Hepatocyte (in vitro differentiated cells): ENCODE measurements around the gene TRIM9. TPM values are rescaled to one million over a fixed set of nuclear protein-coding genes. Genes with fewer than 3 reads are reported as not detected.

ENCODE experiments used
- DNase-seq: peaks from one replicate; pipeline ENCODE4 v3.0.0-alpha.2; 2016; ENCODE audit warnings: low spot score
- H2AFZ ChIP-seq: fragments of 200-600 bp; sonication (generic); 2 replicates; pipeline ENCODE4 v1.6.0; 2016; ENCODE audit warnings: antibody characterized with exemption, mild to moderate bottlenecking
- H3K27ac ChIP-seq: fragments of 200-600 bp; sonication (generic); 2 replicates; pipeline ENCODE4 v1.5.1; 2016; ENCODE audit warnings: mild to moderate bottlenecking
- H3K27me3 ChIP-seq: fragments of 200-600 bp; sonication (generic); 2 replicates; pipeline ENCODE4 v1.6.1; 2016
- H3K36me3 ChIP-seq: fragments of 200-600 bp; sonication (generic); replicated peaks from 2 replicates; pipeline ENCODE4 v1.5.1; 2016; ENCODE audit warnings: low read depth; ENCODE audit not compliant: insufficient read depth
- H3K4me1 ChIP-seq: fragments of 200-600 bp; sonication (generic); 2 replicates; pipeline ENCODE4 v1.5.1; 2016; ENCODE audit warnings: mild to moderate bottlenecking, moderate library complexity; ENCODE audit not compliant: insufficient read depth
- H3K4me2 ChIP-seq: fragments of 200-600 bp; sonication (generic); 2 replicates; pipeline ENCODE4 v1.6.0; 2016
- H3K4me3 ChIP-seq: fragments of 200-600 bp; sonication (generic); 2 replicates; pipeline ENCODE4 v1.5.1; 2016; ENCODE audit warnings: mild to moderate bottlenecking
- H3K79me2 ChIP-seq: fragments of 200-600 bp; sonication (generic); 2 replicates; pipeline ENCODE4 v1.6.0; 2017; ENCODE audit warnings: mild to moderate bottlenecking
- H3K9me2 ChIP-seq: fragments of 200-600 bp; sonication (generic); replicated peaks from 2 replicates; pipeline ENCODE4 v1.6.0; 2017; ENCODE audit warnings: mild to moderate bottlenecking; ENCODE audit not compliant: insufficient read depth
- H3K9me3 ChIP-seq: fragments of 200-600 bp; sonication (generic); 2 replicates; pipeline ENCODE4 v1.5.1; 2016; ENCODE audit warnings: low read depth, mild to moderate bottlenecking
- H4K20me1 ChIP-seq: fragments of 200-600 bp; sonication (generic); 2 replicates; pipeline ENCODE4 v1.6.0; 2016; ENCODE audit warnings: mild to moderate bottlenecking; ENCODE audit not compliant: insufficient read depth, poor library complexity, severe bottlenecking
- CTCF ChIP-seq: fragments of 200-600 bp; sonication (generic); IDR thresholded peaks from 2 replicates; pipeline ENCODE4 v1.5.1; 2016; ENCODE audit warnings: antibody characterized with exemption, mild to moderate bottlenecking; ENCODE audit not compliant: poor library complexity
- EZH2 ChIP-seq: fragments of 200-600 bp; sonication (generic); IDR thresholded peaks from 2 replicates; pipeline ENCODE4 v1.6.1; 2016; ENCODE audit warnings: antibody characterized with exemption, mild to moderate bottlenecking, borderline replicate concordance
- EZH2phosphoT487 ChIP-seq: fragments of 200-600 bp; sonication (generic); IDR thresholded peaks from one replicate; pipeline ENCODE4 v1.6.1; 2018; ENCODE audit warnings: antibody characterized with exemption, mild to moderate bottlenecking, low read depth, moderate library complexity; ENCODE audit not compliant: unreplicated experiment, severe bottlenecking
- WGBS: methylation state at CpG from one replicate; pipeline ENCODE4 v1.1.6; 2016; ENCODE audit warnings: low lambda C conversion rate; ENCODE audit errors: missing lambda C conversion rate; 5-methylcytosine and 5-hydroxymethylcytosine counted together
- polyA plus RNA-seq: library from polyadenylated mRNA; unstranded; fragments of >200 nt; fragmentation: Nextera tagmentation; extraction: Ambion mirVana; gene quantifications from 2 replicates; pipeline ENCODE4 v1.2.1, GENCODE V29; 2016
- total RNA-seq: library from RNA; depleted of rRNA; stranded (reverse); fragments of >200 nt; gene quantifications from 2 replicates; pipeline ENCODE4 v1.2.3, GENCODE V29; 2014

The TRIM9 gene
- total and polyA plus RNA-seq, 2 experiments from 2014 or later = 0.10 to 0.94 TPM

DNA sequence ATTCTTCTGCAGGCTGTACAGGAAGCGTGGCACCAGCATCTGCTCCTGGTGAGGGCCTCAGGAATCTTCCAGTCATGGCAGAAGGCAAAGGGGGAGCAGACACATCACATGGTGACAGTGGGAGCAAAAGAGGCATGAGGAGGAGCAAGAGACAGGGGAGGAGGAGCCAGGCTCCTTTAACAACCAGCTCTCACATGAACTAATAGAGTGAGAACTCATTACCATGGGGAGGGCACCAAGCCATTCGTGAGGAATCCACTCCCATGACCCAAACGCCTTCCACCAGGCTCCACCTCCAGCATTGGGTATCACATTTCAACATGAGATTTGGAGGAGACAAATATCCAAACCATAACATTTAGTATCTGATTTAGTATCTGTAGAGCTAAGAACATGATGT is 14.7 kb upstream of the TRIM9 start:
- no peaks in the 10 kb centered on the region for H3K79me2 ChIP-seq
- no peaks in the 10 kb centered on the region for H3K27me3 ChIP-seq
- H2AFZ ChIP-seq = no peak overlapping the region
- H3K9me3 ChIP-seq = no peaks in the 10 kb centered on the region
- no peaks in the 10 kb centered on the region for H3K4me1 ChIP-seq
- no peak overlapping the region for H3K4me3 ChIP-seq
- H3K36me3 ChIP-seq = no peaks in the 10 kb centered on the region
- no peak overlapping the region for H3K4me2 ChIP-seq
- no peak overlapping the region for H3K27ac ChIP-seq
- no peaks in the 10 kb centered on the region for H4K20me1 ChIP-seq
- WGBS = 58% methylated on average over 3 of the region's 3 CpGs
- H3K9me2 ChIP-seq = no peaks in the 10 kb centered on the region
- no peak for DNase-seq
- TF ChIP-seq EZH2phosphoT487 (no peak), CTCF (no peak)

DNA sequence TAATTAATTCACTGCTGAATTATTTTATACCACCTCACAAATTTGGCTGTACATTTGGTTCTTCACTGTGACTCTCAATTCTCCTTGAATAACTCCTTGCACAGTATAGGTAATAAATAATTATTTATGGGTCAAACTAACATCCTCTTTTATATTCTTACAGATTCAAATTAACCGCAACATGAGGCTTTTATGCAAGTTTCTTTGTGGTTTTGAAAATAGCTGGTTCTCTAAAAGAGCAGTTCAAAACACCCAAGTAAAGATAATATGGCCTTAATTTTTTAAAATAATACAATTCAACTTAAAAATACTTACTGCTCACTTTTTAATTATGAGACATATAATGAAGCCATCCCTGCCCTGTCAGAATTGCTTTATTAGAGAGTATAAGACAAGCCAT is 12.9 kb upstream of the TRIM9 start:
- TF ChIP-seq EZH2 = no peak
- no peak for TF ChIP-seq CTCF
- no peak for TF ChIP-seq EZH2phosphoT487
- WGBS = 97% methylated on average over 1 of the region's 1 CpG
- no peaks in the 10 kb centered on the region for H3K4me1 ChIP-seq
- no peaks in the 10 kb centered on the region for H3K9me2 ChIP-seq
- H3K36me3 ChIP-seq = no peaks in the 10 kb centered on the region
- no peaks in the 10 kb centered on the region for H3K79me2 ChIP-seq
- H3K27ac ChIP-seq = no peak overlapping the region
- no peak overlapping the region for H3K4me2 ChIP-seq
- DNase-seq = no peak
- H3K9me3 ChIP-seq = no peaks in the 10 kb centered on the region
- H3K27me3 ChIP-seq = no peaks in the 10 kb centered on the region
- no peak overlapping the region for H3K4me3 ChIP-seq
- no peaks in the 10 kb centered on the region for H4K20me1 ChIP-seq
- H2AFZ ChIP-seq = no peak overlapping the region

DNA sequence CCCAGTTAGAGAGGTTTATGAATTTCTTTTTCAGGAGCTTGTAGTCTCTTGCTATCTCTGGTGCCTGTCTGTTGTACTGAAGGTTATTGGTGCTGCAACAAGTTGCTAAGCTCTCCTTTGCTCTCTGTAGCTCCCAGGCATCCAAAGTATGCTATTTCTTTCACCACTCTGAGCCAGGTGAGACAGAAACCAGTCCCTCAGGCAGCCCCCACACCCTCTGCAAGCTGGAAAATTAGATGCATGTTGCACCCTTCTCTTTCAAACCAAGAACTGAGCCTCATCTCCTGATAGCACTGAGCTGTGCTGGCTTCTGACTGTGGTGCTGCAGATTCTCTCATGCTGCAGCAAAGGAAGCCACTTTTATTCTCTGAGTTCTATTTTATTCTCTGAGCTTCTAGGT is 9.6 kb upstream of the TRIM9 start:
- Histone ChIP-seq H2AFZ (no peak overlapping the region), H3K4me2 (no peak overlapping the region), H3K4me3 (no peak overlapping the region), H3K27ac (no peak overlapping the region), H4K20me1 (no peaks in the 10 kb centered on the region), H3K79me2 (no peaks in the 10 kb centered on the region), H3K27me3 (peaks cover 11% of the 10 kb centered on the region), H3K4me1 (no peaks in the 10 kb centered on the region), H3K36me3 (no peaks in the 10 kb centered on the region), H3K9me3 (no peaks in the 10 kb centered on the region), H3K9me2 (no peaks in the 10 kb centered on the region)
- DNase-seq = no peak
- no peak for TF ChIP-seq EZH2phosphoT487
- no peak for TF ChIP-seq CTCF
- TF ChIP-seq EZH2 = no peak

DNA sequence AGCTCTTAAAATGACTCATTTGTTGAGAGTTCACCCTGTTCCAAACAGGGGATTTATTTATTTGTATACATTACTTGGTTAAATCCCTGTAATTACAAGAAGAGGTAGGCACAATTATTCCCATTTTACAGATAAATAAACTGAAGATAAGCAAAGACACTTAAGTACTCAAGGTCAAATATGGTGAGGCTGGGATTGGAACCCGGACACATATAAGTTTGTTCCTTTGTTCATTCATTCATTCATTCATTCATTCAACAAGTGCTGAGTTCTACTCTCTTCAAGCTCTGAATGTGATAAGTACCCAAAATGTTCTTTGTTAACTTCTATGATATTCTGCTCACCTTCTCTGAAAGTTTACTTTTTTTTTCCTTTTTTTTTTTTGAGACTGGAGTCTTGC is 2.4 kb upstream of the TRIM9 start:
- no peak for TF ChIP-seq EZH2
- TF ChIP-seq CTCF = no peak
- no peak for TF ChIP-seq EZH2phosphoT487
- Histone ChIP-seq H3K4me3 (no peak overlapping the region), H2AFZ (no peak overlapping the region), H3K36me3 (no peaks in the 10 kb centered on the region), H3K4me1 (peaks cover 14% of the 10 kb centered on the region), H3K79me2 (no peaks in the 10 kb centered on the region), H3K27ac (no peak overlapping the region), H3K4me2 (no peak overlapping the region), H4K20me1 (no peaks in the 10 kb centered on the region), H3K27me3 (peaks cover 38% of the 10 kb centered on the region), H3K9me2 (no peaks in the 10 kb centered on the region), H3K9me3 (no peaks in the 10 kb centered on the region)
- WGBS = 69% methylated on average over 1 of the region's 1 CpG
- DNase-seq = no peak
